ENCODE results near the gene SLC16A2.

Gene SLC16A2

DNA sequence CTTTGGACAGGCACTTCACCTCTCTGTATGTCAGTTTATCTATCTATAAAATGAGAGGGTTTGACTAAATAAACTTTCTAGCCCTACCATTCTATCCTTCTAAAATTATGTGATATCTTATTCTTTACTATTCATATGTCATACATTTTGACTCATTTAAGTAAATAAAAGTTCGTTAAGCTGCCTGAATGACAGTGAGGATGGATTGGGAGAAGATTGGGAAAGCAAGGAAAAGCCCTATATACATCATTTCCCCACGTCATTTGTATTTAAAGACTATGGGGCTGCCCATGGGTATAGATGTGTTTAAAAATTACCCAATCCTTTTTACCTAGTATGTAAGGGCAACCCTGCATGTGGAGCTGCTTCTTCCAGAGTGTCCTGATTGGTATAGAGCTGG, 5.3 kb downstream of the SLC16A2 start:
- Mint-ChIP-seq H3K4me3 (no peak overlapping the region), H3K4me1 (peaks cover 43% of the 10 kb centered on the region), H3K9me3 (no peaks in the 10 kb centered on the region), H3K36me3 (ENCODE audit: low read depth) (peaks cover 4% of the 10 kb centered on the region), H3K27me3 (ENCODE audit: low read depth) (no peaks in the 10 kb centered on the region), H3K27ac (peak overlapping the region in 1 of 3 experiments; percentile 33)
- TF ChIP-seq, protein P1, sequence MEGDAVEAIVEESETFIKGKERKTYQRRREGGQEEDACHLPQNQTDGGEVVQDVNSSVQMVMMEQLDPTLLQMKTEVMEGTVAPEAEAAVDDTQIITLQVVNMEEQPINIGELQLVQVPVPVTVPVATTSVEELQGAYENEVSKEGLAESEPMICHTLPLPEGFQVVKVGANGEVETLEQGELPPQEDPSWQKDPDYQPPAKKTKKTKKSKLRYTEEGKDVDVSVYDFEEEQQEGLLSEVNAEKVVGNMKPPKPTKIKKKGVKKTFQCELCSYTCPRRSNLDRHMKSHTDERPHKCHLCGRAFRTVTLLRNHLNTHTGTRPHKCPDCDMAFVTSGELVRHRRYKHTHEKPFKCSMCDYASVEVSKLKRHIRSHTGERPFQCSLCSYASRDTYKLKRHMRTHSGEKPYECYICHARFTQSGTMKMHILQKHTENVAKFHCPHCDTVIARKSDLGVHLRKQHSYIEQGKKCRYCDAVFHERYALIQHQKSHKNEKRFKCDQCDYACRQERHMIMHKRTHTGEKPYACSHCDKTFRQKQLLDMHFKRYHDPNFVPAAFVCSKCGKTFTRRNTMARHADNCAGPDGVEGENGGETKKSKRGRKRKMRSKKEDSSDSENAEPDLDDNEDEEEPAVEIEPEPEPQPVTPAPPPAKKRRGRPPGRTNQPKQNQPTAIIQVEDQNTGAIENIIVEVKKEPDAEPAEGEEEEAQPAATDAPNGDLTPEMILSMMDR (IDR thresholded peaks at IDR 0.05; ENCODE audit: unreplicated experiment in 3 of 3), result no peak

DNA sequence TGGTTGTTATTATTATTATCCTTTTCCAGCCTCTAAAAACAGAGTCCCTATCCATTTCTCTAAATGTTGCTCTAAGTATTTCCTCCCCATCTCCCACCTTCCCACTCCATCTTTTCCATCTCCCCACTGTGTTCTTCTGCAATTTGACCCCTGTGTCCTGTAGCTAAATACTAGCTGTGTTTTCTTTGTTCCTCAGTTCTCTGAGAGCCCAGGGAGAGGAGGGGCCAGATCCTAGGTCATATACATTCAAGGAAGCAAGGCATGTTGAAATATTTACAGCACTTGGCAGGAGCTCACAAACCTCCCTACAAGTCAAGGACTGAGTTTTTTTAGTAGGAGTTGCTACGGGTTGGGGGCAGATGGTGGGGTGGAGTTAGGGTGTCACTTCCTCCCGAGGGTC, 10.5 kb downstream of the SLC16A2 start:
- Mint-ChIP-seq H3K27me3 (ENCODE audit: low read depth) (no peaks in the 10 kb centered on the region), H3K27ac (peak overlapping the region; percentile 65 to 90 (median 83)), H3K4me3 (no peak overlapping the region), H3K36me3 (ENCODE audit: low read depth) (peaks cover 4% of the 10 kb centered on the region), H3K4me1 (peaks cover 33% of the 10 kb centered on the region), H3K9me3 (no peaks in the 10 kb centered on the region)
- TF ChIP-seq, protein P1 (IDR thresholded peaks at IDR 0.05; ENCODE audit: unreplicated experiment in 3 of 3), result no peak

DNA sequence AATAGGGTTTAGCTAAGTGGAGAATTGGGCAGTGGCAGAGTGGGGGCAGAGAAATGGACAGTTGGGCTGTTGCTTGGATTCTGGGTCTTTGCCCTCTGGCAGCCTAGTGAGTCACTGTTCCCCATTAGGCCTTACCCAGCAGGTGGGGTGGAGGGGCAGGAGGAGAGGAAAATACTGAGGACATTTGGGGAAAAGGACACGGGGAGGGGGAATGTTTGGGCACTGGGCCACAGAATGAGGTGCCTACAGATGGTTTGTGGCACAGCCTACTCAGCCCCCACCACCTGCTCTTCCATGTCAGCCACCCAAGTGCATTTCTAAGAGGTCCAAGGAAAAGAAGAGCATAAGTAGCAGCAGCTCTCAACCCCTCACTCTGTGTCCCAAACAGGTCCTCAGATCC, 13.0 kb downstream of the SLC16A2 start:
- Mint-ChIP-seq H3K36me3 (ENCODE audit: low read depth) (peaks cover 4% of the 10 kb centered on the region), H3K9me3 (no peaks in the 10 kb centered on the region), H3K27me3 (ENCODE audit: low read depth) (no peaks in the 10 kb centered on the region), H3K4me3 (no peak overlapping the region), H3K27ac (peak overlapping the region in 1 of 3 experiments; percentile 27), H3K4me1 (peaks cover 31% of the 10 kb centered on the region)
- TF ChIP-seq, protein P1 (IDR thresholded peaks at IDR 0.05; ENCODE audit: unreplicated experiment in 3 of 3), result no peak

DNA sequence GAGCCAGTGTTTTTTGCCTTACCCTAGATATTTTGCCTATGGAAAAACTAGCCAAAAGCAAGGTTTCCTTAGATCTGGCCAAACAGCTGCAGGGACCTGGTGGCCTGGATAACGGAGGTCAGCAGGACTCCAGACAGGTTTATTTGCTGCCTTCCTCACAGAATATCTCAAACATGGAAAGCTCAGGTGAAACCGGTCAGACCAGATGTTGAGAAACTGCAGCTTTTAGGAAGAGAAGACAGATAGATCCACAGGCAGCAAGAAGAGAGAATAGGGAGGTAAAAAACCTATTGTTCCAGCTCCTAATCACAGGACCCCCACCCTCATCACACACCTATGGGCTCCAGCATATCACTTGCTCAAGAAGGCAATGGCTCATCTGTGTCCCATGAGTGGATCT, 16.2 kb downstream of the SLC16A2 start:
- Mint-ChIP-seq H3K36me3 (ENCODE audit: low read depth) (peaks cover 8% of the 10 kb centered on the region), H3K4me3 (no peak overlapping the region)

DNA sequence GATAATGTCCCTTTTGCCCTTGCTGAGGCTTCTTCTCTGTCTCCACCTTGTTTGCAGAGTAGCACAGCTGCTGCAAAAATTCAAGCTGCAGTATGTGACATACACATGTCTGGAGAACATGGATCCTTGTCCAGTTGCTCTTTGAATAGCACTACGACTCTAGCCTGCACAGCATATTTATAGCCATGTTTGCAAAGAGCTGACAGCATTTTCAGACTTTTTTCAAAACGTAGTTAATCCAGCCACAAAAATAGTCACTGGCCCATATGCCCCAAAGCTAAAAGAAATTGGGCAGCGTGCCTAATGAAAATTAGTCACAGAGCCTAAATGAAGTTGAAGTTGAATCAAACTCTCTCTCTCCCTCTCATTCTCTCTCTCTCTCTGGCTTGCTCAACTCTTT, 17.5 kb downstream of the SLC16A2 start:
- H3K4me3 Mint-ChIP-seq, result peak overlapping the region in 1 of 3 experiments; percentile 0
- no peaks in the 10 kb centered on the region for H3K9me3 Mint-ChIP-seq
- H3K27me3 Mint-ChIP-seq (ENCODE audit: low read depth), result peaks cover 3% of the 10 kb centered on the region
- H3K36me3 Mint-ChIP-seq (ENCODE audit: low read depth), result peaks cover 8% of the 10 kb centered on the region
- H3K27ac Mint-ChIP-seq, result peak overlapping the region; percentile 55 to 80 (median 73)
- TF ChIP-seq, protein P1 (IDR thresholded peaks at IDR 0.05; ENCODE audit: unreplicated experiment in 3 of 3), result no peak
- peaks cover 32% of the 10 kb centered on the region for H3K4me1 Mint-ChIP-seq

More for the DNA sequence above, 16.2 kb downstream of the SLC16A2 start:
- peaks cover 38% of the 10 kb centered on the region for H3K4me1 Mint-ChIP-seq
- H3K27ac Mint-ChIP-seq, result no peak overlapping the region
- TF ChIP-seq, protein P1 (IDR thresholded peaks at IDR 0.05; ENCODE audit: unreplicated experiment in 3 of 3), result no peak
- H3K27me3 Mint-ChIP-seq (ENCODE audit: low read depth), result no peaks in the 10 kb centered on the region
- H3K9me3 Mint-ChIP-seq, result no peaks in the 10 kb centered on the region

DNA sequence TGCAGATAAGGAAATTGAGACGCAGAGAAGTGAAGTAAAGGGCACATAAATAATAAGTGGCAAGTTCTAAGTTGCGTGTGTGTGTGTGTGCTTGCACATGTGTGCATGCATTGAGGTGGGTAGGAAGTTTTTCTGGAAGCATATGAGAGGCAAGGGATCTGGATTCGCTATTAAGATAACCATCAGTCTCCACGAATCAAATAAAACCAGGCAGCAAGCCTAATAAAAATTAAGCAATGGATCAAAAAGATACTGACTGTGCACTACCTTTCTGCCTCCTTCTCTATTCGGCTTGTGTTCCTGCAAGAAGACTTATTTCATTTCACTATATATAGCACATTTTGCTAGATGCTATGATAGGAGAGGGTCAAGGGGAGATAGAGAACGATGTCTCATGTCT, 23.8 kb downstream of the SLC16A2 start:
- Mint-ChIP-seq H3K27me3 (ENCODE audit: low read depth) (peaks cover 3% of the 10 kb centered on the region), H3K4me3 (no peak overlapping the region), H3K9me3 (no peaks in the 10 kb centered on the region)

More for the DNA sequence above, 23.8 kb downstream of the SLC16A2 start:
- Mint-ChIP-seq H3K4me1 (peaks cover 28% of the 10 kb centered on the region), H3K36me3 (ENCODE audit: low read depth) (peaks cover 7% of the 10 kb centered on the region), H3K27ac (no peak overlapping the region)
- TF ChIP-seq, protein P1 (IDR thresholded peaks at IDR 0.05; ENCODE audit: unreplicated experiment in 3 of 3), result no peak
